ENCODE data around the gene KIF13A.
"Not testable (repeated sequence)": the region's sequence is repeated elsewhere in the genome, so short reads cannot be mapped to it uniquely, and the experiment has no call there.

KIF13A gene

GRCh38 chr6:17871189-17871519 is 116.3 kb downstream of the KIF13A start:
- DNase-seq (ENCODE audit: low read depth in 2 of 2) = no peak

- DNase-seq (ENCODE audit: low read depth in 2 of 2) = no peak
Measured at GRCh38 chr6:17870300-17871188, 116.9 kb downstream of the KIF13A start.

- DNase-seq (ENCODE audit: low read depth in 2 of 2) = no peak
Measured at GRCh38 chr6:17869753-17870050, 117.7 kb downstream of the KIF13A start.

- DNase-seq (ENCODE audit: low read depth in 2 of 2) = no peak
Measured at GRCh38 chr6:17869010-17869752, 118.3 kb downstream of the KIF13A start.

GRCh38 chr6:17867880-17868279 is 119.6 kb downstream of the KIF13A start:
- no peak for DNase-seq (ENCODE audit: low read depth in 2 of 2)

- DNase-seq (ENCODE audit: low read depth in 2 of 2) = no peak
Measured at GRCh38 chr6:17866876-17867444, 120.5 kb downstream of the KIF13A start.

GRCh38 chr6:17865798-17866725 is 121.4 kb downstream of the KIF13A start:
- DNase-seq (ENCODE audit: low read depth in 2 of 2) = no peak

GRCh38 chr6:17865243-17865642 is 122.2 kb downstream of the KIF13A start:
- no peak for DNase-seq (ENCODE audit: low read depth in 2 of 2)

GRCh38 chr6:17863901-17864754 is 123.3 kb downstream of the KIF13A start:
- no peak for DNase-seq (ENCODE audit: low read depth in 2 of 2)

GRCh38 chr6:17861361-17861760 is 126.1 kb downstream of the KIF13A start:
- DNase-seq (ENCODE audit: low read depth in 2 of 2) = no peak

- no peak for DNase-seq (ENCODE audit: low read depth in 2 of 2)
Measured at GRCh38 chr6:17859846-17860245, 127.6 kb downstream of the KIF13A start.

GRCh38 chr6:17858584-17858983 is 128.9 kb downstream of the KIF13A start:
- DNase-seq (ENCODE audit: low read depth in 2 of 2) = no peak

- not testable (repeated sequence) for DNase-seq (ENCODE audit: low read depth in 2 of 2)
Measured at GRCh38 chr6:17857188-17857587, 130.2 kb downstream of the KIF13A start.

GRCh38 chr6:17856306-17856705 is 131.1 kb downstream of the KIF13A start:
- DNase-seq (ENCODE audit: low read depth in 2 of 2) = no peak

- no peak for DNase-seq (ENCODE audit: low read depth in 2 of 2)
Measured at GRCh38 chr6:17855381-17855780, 132.1 kb downstream of the KIF13A start.

GRCh38 chr6:17853533-17853932 is 133.9 kb downstream of the KIF13A start:
- no peak for DNase-seq (ENCODE audit: low read depth in 2 of 2)

- no peak for DNase-seq (ENCODE audit: low read depth in 2 of 2)
Measured at GRCh38 chr6:17851720-17852161, 135.7 kb downstream of the KIF13A start.

GRCh38 chr6:17851001-17851719 is 136.3 kb downstream of the KIF13A start:
- no peak for DNase-seq (ENCODE audit: low read depth in 2 of 2)

- no peak for DNase-seq (ENCODE audit: low read depth in 2 of 2)
Measured at GRCh38 chr6:17850281-17850680, 137.2 kb downstream of the KIF13A start.

GRCh38 chr6:17847203-17847760 is 140.2 kb downstream of the KIF13A start:
- DNase-seq (ENCODE audit: low read depth in 2 of 2) = no peak

All from stimulated activated CD4-positive, alpha-beta T cell treated with anti-CD3 and anti-CD28 coated beads, Interleukin-1b, Interleukin-23, amount 100 ng/mL, for 4 hours (primary cell).